Smooth muscle cell (in vitro differentiated cells): ENCODE results near the gene CLEC4D. TPM values are rescaled to one million over a fixed set of nuclear protein-coding genes. Genes with fewer than 3 reads are reported as not detected.

Source experiments
- DNase-seq: peaks from one replicate; lab custom pipeline; 2025; ENCODE audit not compliant: unreplicated experiment; lab: John Stamatoyannopoulos, UW
- H2AFZ ChIP-seq: fragments of 200-600 bp; sonication (generic); 2 replicates; pipeline ENCODE4 v1.6.0; 2016; ENCODE audit warnings: antibody characterized with exemption, low read depth, mild to moderate bottlenecking
- H3F3A ChIP-seq: fragments of 200-600 bp; sonication (generic); 2 replicates; pipeline ENCODE4 v1.6.0; 2017; ENCODE audit warnings: antibody characterized with exemption, low read depth
- H3K27ac ChIP-seq: fragments of 200-600 bp; sonication (generic); 2 replicates; pipeline ENCODE4 v1.5.1; 2016; ENCODE audit warnings: low read depth, mild to moderate bottlenecking
- H3K27me3 ChIP-seq: fragments of 200-600 bp; sonication (generic); 2 replicates; pipeline ENCODE4 v1.6.1; 2016; ENCODE audit warnings: low read depth, mild to moderate bottlenecking
- H3K36me3 ChIP-seq: fragments of 200-600 bp; sonication (generic); 2 replicates; pipeline ENCODE4 v1.5.1; 2016; ENCODE audit warnings: low read depth
- H3K4me1 ChIP-seq: fragments of 200-600 bp; sonication (generic); 2 replicates; pipeline ENCODE4 v1.5.1; 2016; ENCODE audit warnings: low read depth
- H3K4me2 ChIP-seq: fragments of 200-600 bp; sonication (generic); 2 replicates; pipeline ENCODE4 v1.6.0; 2016; ENCODE audit warnings: mild to moderate bottlenecking
- H3K4me3 ChIP-seq: fragments of 200-600 bp; sonication (generic); 2 replicates; pipeline ENCODE4 v1.5.1; 2016; ENCODE audit warnings: mild to moderate bottlenecking
- H3K79me2 ChIP-seq: fragments of 200-600 bp; sonication (generic); 2 replicates; pipeline ENCODE4 v1.6.0; 2016; ENCODE audit warnings: low read depth, mild to moderate bottlenecking
- H3K9ac ChIP-seq: fragments of 200-600 bp; sonication (generic); 2 replicates; pipeline ENCODE4 v1.6.0; 2016; ENCODE audit warnings: low read depth
- H3K9me3 ChIP-seq: fragments of 200-600 bp; sonication (generic); replicated peaks from 2 replicates; pipeline ENCODE4 v1.5.1; 2016; ENCODE audit warnings: low read depth
- H4K20me1 ChIP-seq: fragments of 200-600 bp; sonication (generic); 2 replicates; pipeline ENCODE4 v1.6.0; 2016; ENCODE audit warnings: low read depth
- CTCF ChIP-seq: fragments of 200-600 bp; sonication (generic); IDR thresholded peaks from 2 replicates; pipeline ENCODE4 v1.5.1; 2017; ENCODE audit warnings: borderline replicate concordance, mild to moderate bottlenecking, antibody characterized with exemption; ENCODE audit not compliant: insufficient read depth, poor library complexity, severe bottlenecking
- WGBS: methylation state at CpG from one replicate; pipeline ENCODE4 v1.1.7; 2016; ENCODE audit warnings: low lambda C conversion rate; 5-methylcytosine and 5-hydroxymethylcytosine counted together
- polyA plus RNA-seq: library from polyadenylated mRNA; unstranded; fragments of >200 nt; fragmentation: Nextera tagmentation; extraction: Ambion mirVana; gene quantifications from 2 replicates; pipeline ENCODE4 v1.2.1, GENCODE V29; 2016
- total RNA-seq: library from RNA; depleted of rRNA; stranded (reverse); fragments of >200 nt; gene quantifications from 2 replicates; pipeline ENCODE4 v1.2.3, GENCODE V29; 2014

The CLEC4D gene
- total RNA-seq, result not detected in 2 replicates
- not detected in 2 replicates for polyA plus RNA-seq

- TF ChIP-seq CTCF, result no peak
- Histone ChIP-seq H3K4me1 (no peaks in the 10 kb centered on the region), H4K20me1 (no peaks in the 10 kb centered on the region), H3K79me2 (no peaks in the 10 kb centered on the region), H3K4me3 (no peak within 1 kb of the TSS), H3K9ac (no peak within 1 kb of the TSS), H3K4me2 (no peak within 1 kb of the TSS), H3K36me3 (no peaks in the 10 kb centered on the region), H3K27me3 (peaks cover 7% of the 10 kb centered on the region), H3K27ac (no peak within 1 kb of the TSS), H3F3A (no peaks in the 10 kb centered on the region), H2AFZ (no peak within 1 kb of the TSS), H3K9me3 (no peaks in the 10 kb centered on the region)
- no peak for DNase-seq
- 90% methylated on average over 4 of the region's 4 CpGs for WGBS
These were observed at the start of gene CLEC4D for GRCh38 chr12:8513256-8513655. TSS of gene CLEC4D (plus strand) at chr12:8513503. CDS start at chr12:8513733, 230 bp downstream.

GRCh38 chr12:8465301-8465996 lies 47.9 kb upstream of the CLEC4D start:
- Histone ChIP-seq H3K4me2 (no peak overlapping the region), H4K20me1 (no peaks in the 10 kb centered on the region), H3F3A (no peaks in the 10 kb centered on the region), H3K27ac (no peak overlapping the region), H3K9me3 (no peaks in the 10 kb centered on the region), H3K27me3 (no peaks in the 10 kb centered on the region), H3K4me1 (peaks cover 10% of the 10 kb centered on the region), H3K79me2 (no peaks in the 10 kb centered on the region), H2AFZ (no peak overlapping the region), H3K4me3 (no peak overlapping the region), H3K9ac (no peak overlapping the region), H3K36me3 (no peaks in the 10 kb centered on the region)
- TF ChIP-seq CTCF, result no peak
- 0% methylated on average over 2 of the region's 2 CpGs for WGBS
- no peak for DNase-seq

- H3K79me2 ChIP-seq, result no peaks in the 10 kb centered on the region
- no peak overlapping the region for H3K4me3 ChIP-seq
- no peak for TF ChIP-seq CTCF
- no peaks in the 10 kb centered on the region for H4K20me1 ChIP-seq
- H3K4me2 ChIP-seq, result no peak overlapping the region
- H3F3A ChIP-seq, result no peaks in the 10 kb centered on the region
- H3K9me3 ChIP-seq, result no peaks in the 10 kb centered on the region
- peaks cover 9% of the 10 kb centered on the region for H3K4me1 ChIP-seq
- H3K36me3 ChIP-seq, result no peaks in the 10 kb centered on the region
- H2AFZ ChIP-seq, result no peak overlapping the region
- H3K9ac ChIP-seq, result no peak overlapping the region
- no peak for DNase-seq
- no peak overlapping the region for H3K27ac ChIP-seq
- no peaks in the 10 kb centered on the region for H3K27me3 ChIP-seq
These were observed 47.1 kb upstream of the CLEC4D start for GRCh38 chr12:8466241-8466640.

- H3K4me3 ChIP-seq, result no peak overlapping the region
- no peaks in the 10 kb centered on the region for H4K20me1 ChIP-seq
These were observed 42.2 kb upstream of the CLEC4D start for GRCh38 chr12:8471090-8471489.

More at GRCh38 chr12:8471090-8471489, 42.2 kb upstream of the CLEC4D start:
- Histone ChIP-seq H3K9ac (no peak overlapping the region), H3F3A (no peaks in the 10 kb centered on the region), H3K4me1 (no peaks in the 10 kb centered on the region), H3K9me3 (no peaks in the 10 kb centered on the region), H3K79me2 (no peaks in the 10 kb centered on the region), H3K27me3 (no peaks in the 10 kb centered on the region), H3K36me3 (no peaks in the 10 kb centered on the region), H3K27ac (no peak overlapping the region), H2AFZ (no peak overlapping the region), H3K4me2 (no peak overlapping the region)
- 82% methylated on average over 1 of the region's 1 CpG for whole genome bisulfite sequencing
- DNase-seq, result no peak
- TF ChIP-seq CTCF, result no peak
